M059J (cell line): Measurements from ENCODE around the gene SP6. TPM values are rescaled to one million over a fixed set of nuclear protein-coding genes. Genes with fewer than 3 reads are reported as not detected.
A peak's percentile ranks its signal among the peaks of the same experiment; 100 is the strongest.

ENCODE experiments used
- DNase-seq: peaks from one replicate; pipeline ENCODE4 v3.0.0-alpha.2; 2012; ENCODE audit warnings: low read depth
- total RNA-seq: library from RNA; depleted of rRNA; stranded (reverse); fragments of >200 nt; shearing (Covaris generic); gene quantifications from 2 replicates; pipeline ENCODE4 v1.2.3, GENCODE V29; 2014

The SP6 gene
- total RNA-seq, 1 experiment from 2014 or later = 1.5 TPM

GRCh38 chr17:47836601-47837000, 14.4 kb downstream of the SP6 start:
- DNase-seq = no peak

- no peak for DNase-seq
Observed at GRCh38 chr17:47834756-47835155, 16.2 kb downstream of the SP6 start.

GRCh38 chr17:47831934-47832327, 19.0 kb downstream of the SP6 start:
- no peak for DNase-seq

- peak; percentile 89 for DNase-seq
Observed at GRCh38 chr17:47831003-47831933, 19.7 kb downstream of the SP6 start, which contains the start of the genes LRRC46 and MRPL10. TSS of gene LRRC46 (plus strand) at chr17:47831670. CDS start at chr17:47831990, 320 bp downstream. TSS of gene MRPL10 (minus strand) at chr17:47831541. CDS start at chr17:47831511, 30 bp downstream.

GRCh38 chr17:47830396-47831002, 20.5 kb downstream of the SP6 start:
- DNase-seq = no peak

GRCh38 chr17:47829870-47830269, 21.1 kb downstream of the SP6 start:
- no peak for DNase-seq

- no peak for DNase-seq
Observed at GRCh38 chr17:47823519-47823918, 27.4 kb downstream of the SP6 start.

- no peak for DNase-seq
Observed at GRCh38 chr17:47822785-47823184, 28.2 kb downstream of the SP6 start.

GRCh38 chr17:47821424-47822391, 29.3 kb downstream of the SP6 start, which contains the start of gene OSBPL7:
TSS of gene OSBPL7 (minus strand) at chr17:47821794. CDS start at chr17:47820278, 1,516 bp downstream.
- DNase-seq = peak; percentile 89

GRCh38 chr17:47821031-47821423, 29.9 kb downstream of the SP6 start:
- DNase-seq = no peak

- no peak for DNase-seq
Observed at GRCh38 chr17:47820033-47820789, 30.8 kb downstream of the SP6 start.

- no peak for DNase-seq
Observed at GRCh38 chr17:47819475-47819874, 31.5 kb downstream of the SP6 start.

GRCh38 chr17:47818002-47818695, 32.8 kb downstream of the SP6 start:
- no peak for DNase-seq

GRCh38 chr17:47816947-47817346, 34.0 kb downstream of the SP6 start:
- no peak for DNase-seq

- no peak for DNase-seq
Observed at GRCh38 chr17:47816111-47816735, 34.7 kb downstream of the SP6 start.

GRCh38 chr17:47815106-47815918, 35.7 kb downstream of the SP6 start:
- DNase-seq = no peak

- DNase-seq = no peak
Observed at GRCh38 chr17:47813512-47814031, 37.4 kb downstream of the SP6 start.

GRCh38 chr17:47813077-47813476, 37.9 kb downstream of the SP6 start:
- no peak for DNase-seq
